Cortex of kidney (tissue), 1 donor: Measurements from ENCODE around the gene R3HDM2.
"Not testable (repeated sequence)": the region's sequence is repeated elsewhere in the genome, so short reads cannot be mapped to it uniquely, and the experiment has no call there.

ENCODE experiments used
- DNase-seq: peaks from one replicate; lab custom pipeline; 2025; lab: John Stamatoyannopoulos, UW

The R3HDM2 gene

DNA sequence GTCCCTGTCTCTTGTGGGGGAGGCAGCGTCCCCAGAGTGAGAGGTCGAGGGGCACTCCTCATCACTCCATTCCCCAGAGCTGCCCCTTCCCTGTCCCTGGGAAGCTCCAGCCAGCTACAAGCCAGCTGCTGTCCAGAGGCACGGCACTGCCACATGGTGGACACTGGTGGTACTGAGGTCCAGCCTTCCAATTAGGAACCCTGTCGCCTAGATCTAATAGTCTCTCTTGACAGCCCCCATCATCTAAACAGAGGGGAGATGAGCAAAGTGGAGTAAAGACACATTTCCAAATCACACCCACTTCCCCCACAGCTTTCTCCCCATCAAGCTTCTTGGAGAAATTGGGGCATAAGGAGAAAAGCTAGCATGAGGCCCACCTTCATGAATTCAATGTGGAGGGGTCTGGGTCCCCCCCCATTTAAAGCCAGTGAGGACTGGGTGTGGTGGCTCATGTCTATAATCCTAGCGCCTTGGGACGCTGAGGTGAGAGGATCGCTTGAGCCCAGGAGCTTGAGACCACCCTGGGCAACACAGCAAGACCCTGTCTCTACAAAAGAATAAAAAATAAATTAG lies 22.2 kb upstream of the R3HDM2 start:
- DNase-seq: no peak

DNA sequence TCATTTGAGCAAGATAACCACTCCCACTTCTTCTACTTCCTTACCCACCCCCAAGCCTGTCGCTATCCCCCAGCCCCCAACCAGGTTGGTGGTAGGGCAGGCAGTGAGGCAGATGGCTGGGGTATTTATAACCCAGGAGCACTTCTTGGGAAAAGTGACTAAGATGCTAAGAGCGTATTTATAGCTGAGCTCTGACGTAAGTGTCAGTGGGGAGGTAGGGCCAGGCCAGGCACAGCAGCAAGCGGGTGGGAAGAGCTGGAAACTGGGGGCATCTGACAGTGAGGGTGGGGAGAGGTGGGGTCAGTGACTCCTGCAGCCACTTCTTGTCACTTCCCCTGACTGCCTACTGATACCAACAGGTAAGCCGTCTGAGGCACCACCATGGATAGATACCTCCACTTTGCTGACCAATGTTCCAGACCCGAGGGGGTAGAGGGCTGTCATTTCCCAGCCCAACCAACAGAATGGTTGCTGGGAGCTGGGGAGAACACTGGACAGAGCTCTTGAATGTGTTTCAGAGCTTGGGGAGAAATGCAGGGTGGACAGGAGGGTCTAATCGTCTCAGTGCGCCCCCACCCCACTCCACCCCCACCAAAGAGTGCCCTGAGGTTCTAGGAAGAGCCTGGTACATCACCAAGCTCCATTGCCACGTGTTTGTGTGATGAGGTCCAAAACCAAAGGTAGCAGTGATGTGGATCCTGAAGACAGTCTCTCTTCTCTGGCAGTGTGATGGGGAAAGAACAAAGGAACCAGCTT lies 21.5 kb upstream of the R3HDM2 start:
- DNase-seq: no peak

DNA sequence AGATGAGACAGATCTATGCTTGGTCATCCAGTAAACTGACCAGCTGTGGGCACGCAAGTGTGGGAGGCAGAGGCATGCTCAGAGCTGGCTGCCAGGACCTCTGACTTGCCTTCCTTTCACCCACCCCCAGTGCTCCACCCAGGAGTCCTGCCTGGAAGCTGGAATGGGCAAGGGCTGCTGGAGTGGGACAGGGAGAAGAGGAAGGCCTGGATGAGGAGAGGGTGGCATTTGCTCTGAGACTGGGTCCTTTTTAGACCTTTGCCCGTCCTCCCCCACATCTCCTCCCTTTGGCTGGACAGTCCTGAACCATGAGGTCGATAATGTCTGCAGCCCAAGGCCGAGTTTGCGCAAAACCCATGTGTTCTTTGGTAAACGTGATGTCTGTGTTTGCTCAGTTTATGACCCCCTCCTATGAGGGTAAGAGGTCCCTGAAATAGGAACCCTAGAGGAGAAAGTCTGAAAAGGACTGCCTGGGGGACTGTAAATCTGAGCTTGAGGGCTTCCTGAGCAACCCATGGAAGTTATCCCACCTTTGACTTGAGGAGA lies 20.5 kb upstream of the R3HDM2 start:
- DNase-seq: no peak

DNA sequence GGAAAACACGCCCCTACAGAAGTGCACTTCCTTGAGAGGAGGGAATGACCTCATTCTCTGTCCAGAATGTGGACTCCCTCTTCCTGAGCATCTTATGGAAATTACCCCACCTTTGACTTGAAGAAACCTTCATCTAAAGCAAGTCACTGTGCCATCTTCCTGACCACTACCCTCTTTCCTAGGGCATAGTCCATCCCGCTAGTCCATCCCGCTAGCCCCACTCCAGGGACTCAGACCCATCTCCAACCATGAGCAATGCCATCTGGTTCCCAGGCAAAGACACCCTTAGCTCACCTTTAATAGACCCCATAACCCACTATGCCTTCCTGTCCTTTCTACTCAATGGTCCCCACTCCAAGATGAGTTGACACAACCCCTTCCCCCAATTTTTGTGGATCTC lies 19.2 kb upstream of the R3HDM2 start:
- no peak for DNase-seq

DNA sequence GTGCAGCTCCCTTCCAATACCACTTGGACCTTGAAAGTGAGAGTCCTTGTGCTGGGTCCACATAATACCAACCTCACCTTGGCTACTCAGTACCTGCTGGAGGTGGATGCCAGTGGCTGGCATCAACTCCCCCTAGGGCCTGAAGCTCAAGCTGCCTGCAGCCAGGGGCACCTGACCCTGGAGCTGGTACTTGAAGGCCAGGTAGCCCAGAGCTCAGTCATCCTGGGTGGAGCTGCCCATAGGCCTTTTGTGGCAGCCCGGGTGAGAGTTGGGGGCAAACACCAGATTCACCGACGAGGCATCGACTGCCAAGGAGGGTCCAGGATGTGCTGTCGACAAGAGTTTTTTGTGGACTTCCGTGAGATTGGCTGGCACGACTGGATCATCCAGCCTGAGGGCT lies 18.5 kb upstream of the R3HDM2 start:
- no peak for DNase-seq

DNA sequence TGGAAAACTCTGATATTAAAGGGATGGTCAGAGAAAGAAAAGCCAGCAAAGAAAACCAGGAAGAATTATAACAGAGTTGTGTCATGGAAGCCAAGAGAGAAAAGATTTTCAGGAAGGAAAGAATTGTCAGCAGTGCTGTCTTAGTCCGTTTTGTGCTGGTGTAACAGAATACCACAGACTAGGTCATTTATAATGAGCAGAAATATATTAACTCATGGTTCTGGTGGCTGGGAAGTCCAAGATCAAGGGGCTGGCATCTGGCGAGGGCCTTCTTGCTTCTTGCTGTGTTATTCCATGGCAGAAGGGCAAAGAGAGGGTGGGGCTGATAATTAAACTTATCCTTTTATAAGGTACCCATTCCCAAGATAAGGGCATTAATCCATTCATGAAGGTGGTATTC lies 17.8 kb upstream of the R3HDM2 start:
- no peak for DNase-seq

DNA sequence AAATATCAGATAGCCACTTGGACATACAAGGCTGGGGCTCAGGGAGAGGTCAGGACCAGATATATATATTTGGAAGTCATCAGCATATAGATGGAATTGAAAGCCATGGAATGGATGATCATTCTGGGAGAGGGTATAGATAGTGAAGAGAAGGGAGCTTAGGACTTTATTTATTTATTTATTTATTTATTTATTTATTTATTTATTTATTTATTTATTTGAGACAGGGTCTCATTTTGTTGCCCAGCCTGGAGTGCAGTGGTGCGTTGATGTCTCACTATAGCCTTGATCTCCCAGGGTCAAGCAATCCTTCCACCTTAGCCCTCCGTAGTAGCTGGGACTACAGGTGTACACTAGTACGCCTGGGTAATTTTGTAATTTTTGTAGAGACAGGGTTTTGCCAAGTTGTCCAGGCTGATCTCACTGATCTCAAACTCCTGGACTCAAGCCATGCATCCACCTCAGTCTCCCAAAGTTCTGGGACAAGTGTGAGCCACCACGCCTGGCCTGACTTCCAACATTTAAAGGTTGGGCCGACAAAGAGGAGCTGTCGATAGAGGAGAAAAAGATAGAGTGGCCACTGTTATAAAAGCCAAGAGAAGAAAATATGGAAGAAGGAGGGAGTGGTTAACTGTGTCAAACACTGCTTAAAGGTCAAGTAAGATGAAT lies 15.6 kb upstream of the R3HDM2 start:
- no peak for DNase-seq

DNA sequence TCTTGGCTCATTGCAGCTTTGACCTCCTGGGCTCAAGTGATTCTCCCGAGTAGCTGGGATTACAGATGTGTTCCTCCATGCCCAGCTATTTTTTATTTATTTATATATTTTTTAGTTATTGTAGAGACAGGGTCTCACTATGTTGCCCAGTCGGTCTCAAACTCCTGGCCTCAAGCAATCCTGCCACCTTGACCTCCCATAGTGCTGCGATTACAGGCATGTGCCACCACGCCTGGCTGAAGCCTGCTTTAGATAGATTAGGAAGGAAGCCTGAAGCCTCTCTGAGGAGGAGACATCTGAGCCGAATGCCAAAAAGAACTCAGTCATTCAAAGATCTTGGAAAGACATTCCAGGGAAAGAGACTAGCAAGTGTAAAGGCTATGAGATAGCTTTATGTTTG lies 13.9 kb upstream of the R3HDM2 start:
- no peak for DNase-seq

DNA sequence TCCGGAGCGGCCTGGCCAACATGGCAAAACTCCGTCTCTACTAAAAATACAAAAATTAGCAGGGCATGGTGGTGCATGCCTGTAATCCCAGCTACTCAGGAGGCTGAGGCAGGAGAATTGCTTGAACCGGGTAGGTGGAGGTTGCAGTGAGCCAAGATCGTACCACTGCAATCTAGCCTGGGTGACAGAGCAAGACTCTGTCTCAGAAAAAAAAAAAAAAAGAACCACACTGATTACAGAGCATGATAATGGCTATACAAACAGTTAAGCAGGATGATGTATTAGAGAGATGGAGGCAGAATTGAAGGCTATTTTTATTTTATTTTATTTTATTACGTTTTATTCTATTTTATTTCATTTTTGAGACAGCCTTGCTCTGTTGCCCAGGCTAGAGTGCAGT lies 13.5 kb upstream of the R3HDM2 start:
- DNase-seq: not testable (repeated sequence)

DNA sequence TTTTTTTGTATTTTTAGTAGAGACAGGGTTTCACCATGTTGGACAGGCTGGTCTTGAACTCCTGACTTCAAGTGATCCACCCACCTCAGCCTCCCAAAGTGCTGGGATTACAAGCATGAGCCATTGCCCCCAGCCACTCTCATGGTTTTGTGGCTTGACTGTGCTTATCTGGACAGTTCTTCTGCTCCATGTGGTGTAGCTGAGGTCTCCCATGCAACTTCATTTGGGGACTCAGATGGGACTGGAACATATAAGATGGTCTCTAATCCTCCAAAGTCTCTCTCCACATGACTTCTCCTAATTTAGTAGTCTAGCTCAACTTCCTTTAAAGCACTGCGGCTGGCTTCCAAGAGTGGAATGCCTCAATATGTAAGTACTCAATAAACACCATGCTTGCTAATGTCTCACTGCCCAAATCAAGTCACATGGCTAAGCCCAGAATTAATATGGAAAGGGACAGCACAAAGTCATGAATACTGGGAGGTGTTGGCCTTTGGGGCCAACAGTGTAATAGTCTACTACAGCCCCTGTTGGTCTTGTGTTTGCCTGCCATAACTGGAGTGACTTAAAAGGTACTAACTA lies 11.1 kb upstream of the R3HDM2 start:
- no peak for DNase-seq

DNA sequence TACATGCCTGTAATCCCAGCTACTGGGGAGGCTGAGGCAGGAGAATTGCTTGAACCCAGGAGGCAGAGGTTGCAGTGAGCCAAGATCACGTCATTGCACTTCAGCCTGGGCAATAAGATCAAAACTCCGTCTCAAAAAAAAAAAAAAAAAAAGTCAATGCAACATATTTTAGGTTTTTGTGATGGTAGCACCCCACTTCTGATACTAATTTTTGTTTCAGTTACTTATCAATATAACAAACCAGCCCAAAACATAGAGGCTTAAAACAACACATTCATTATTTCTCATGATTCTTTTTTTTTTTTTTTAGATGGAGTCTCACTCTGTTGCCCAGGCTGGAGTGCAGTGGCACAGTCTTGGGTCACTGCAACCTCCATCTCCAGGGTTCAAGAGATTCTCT lies 10.6 kb upstream of the R3HDM2 start:
- not testable (repeated sequence) for DNase-seq

DNA sequence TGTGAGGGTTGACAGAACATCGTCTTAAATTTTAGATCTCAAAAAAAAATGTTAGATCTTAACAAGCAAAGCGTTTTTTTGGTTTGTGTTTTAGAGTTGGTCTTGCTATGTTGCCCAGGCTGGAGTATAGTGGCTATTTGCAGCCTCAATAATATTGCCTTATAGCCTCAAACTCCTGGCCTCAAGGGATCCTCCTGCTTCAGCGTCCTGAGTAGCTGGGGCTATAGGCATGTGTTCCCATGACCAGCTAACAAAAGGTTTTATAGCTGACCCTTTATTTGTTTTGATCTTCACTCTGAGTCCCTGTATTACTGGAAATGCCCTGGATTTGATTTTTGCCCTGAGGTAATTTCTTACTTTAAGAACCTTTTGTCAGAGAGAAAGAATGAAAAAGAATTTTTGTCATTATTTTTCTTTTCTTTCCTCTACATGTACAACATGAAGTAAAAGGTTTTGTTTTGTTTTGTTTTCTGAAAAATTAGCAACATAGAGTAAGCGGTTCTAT lies 9.0 kb upstream of the R3HDM2 start:
- DNase-seq: no peak

DNA sequence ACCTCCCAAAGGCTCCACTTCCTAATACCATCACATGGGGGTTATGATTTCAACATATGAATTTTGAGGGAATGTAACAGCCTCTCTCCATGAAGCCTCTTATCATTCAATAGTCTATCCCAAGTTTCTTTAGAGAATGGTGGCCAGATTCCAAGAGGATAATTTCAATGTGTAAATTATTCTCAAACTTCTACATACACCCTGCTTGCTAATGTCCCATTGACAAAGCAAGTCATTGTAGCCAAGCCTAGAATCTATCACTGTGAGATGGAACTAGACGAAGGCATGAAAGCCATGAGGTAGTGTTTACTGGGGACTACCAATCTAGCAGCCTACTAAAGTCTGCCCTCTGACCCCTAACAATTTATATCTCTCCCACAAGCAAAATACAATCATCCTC lies 7.6 kb upstream of the R3HDM2 start:
- no peak for DNase-seq

DNA sequence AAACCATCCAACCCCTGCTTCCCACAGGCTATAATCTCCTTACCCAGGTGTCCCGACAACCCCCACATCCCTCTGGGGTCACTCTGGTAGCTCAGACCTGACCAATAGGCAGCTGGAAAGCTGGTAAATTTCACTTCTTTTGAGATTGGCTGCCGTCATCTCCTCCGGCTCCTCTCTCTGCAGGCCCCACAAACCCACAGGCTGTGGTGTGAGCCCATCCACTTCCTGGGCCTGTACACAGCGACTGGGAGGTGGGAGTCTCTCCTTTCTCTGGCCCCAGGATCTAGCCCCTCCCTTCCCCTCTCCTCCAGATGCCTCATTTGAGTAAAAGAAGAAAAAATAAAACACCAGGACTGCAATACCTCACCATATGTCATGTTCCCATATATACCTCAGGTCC lies 4.5 kb upstream of the R3HDM2 start:
- DNase-seq: no peak

DNA sequence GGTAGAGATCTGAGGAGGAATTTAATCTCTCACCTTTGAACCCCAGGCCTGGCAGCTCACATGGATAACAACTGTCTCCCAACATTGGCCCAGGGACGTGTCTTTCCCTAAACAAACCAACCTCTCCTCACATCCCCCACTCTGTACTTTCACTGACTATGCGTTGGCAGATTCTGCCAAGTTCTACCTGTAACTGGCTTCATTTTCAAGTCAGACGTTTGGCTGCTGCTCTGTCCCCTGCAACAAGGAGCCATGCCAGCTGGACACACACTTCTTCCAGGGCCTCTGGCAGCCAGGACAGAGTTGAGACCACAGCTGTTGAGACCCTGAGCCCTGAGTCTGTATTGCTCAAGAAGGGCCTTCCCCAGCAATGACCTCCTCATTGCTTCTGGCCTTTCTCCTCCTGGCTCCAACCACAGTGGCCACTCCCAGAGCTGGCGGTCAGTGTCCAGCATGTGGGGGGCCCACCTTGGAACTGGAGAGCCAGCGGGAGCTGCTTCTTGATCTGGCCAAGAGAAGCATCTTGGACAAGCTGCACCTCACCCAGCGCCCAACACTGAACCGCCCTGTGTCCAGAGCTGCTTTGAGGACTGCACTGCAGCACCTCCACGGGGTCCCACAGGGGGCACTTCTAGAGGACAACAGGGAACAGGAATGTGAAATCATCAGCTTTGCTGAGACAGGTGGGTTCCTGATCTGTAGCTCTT lies 3.8 kb upstream of the R3HDM2 start, which contains the start of gene INHBC:
TSS of gene INHBC (plus strand) at position 268 of the 707 bp plus-strand sequence. CDS start at position 371, 103 bp downstream.
- DNase-seq: no peak

DNA sequence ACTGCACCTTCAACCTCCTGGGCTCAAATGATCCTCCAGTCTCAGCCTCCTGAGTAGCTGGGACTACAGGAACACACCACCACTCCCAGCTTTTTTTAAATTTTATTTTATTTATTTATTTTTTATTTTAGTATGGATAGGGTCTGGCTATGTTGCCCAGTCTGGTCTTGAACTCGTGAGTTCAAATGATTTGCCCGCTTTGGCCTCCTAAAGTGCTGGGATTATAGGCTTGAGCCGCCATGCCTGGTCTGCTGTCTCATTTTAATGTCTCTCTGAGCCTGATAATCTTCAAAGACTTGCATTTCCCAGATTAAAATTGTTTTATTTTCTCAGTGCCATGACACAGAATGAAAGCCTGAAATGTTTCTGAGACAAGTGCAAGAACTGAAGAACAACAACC lies 2.5 kb upstream of the R3HDM2 start:
- no peak for DNase-seq

DNA sequence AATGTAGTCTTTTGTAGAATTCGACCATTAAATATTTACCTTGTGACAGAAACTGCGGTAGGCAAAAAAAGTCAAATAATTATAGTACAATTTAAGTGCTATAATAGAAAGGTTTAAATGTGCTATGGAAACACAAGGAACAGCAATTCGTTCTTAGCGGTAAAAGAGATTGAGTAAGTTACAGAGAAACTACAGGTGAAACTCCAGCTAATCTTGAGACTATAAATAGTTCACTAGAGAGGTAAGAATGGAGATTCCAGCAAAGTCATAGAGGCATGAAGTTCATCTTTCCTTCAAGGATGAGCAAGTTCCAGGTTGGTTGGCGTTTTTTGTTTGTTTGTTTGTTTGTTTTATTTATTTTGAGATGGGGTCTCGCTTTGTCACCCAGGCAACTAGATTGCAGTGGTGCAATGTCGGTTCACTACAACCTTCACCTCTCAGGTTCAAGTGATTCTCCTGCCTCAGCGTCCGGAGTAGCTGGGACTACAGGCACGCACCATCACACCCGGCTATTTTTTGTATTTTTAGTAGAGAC lies 878 bp upstream of the R3HDM2 start:
- DNase-seq: no peak

DNA sequence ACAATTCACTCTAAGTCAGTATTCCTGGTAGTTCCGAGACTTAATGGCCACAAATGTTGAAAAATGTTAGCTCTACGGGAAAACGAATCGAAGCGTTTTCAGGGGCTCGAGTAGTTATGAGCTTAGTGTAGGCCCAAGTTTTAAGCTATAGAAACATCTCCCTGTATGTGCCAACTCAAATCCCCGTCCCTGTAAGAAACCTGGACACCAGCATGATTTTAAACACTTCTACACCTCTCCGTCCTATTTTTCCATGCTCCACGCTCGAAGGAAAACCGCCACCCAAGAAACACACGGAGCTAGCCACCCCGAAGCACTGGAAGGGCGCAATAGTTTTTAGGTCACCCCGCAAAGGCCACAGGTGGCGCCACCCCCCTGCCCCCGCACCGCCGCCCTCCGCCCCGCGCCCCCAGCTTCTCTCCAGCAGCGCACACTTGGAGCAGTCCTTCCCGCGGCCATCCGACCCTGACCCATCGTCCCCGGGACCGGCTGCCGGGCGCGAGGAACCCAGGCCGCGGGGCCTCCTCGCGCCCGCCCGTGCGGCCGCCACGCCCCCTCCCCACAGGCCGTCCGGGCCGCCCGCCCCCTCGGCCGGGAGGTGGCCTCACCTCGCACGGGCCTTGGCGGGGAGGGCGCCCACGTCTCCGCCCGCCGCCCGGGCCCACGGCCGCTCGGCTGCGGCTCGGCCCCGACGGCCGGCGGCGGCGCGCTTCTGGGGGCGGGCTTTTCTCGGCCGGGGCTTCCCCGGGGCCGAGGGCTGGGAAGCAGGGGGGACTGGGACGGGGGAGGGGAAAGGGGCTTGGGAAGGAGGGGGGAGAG lies 522 bp downstream of the R3HDM2 start:
- no peak for DNase-seq

DNA sequence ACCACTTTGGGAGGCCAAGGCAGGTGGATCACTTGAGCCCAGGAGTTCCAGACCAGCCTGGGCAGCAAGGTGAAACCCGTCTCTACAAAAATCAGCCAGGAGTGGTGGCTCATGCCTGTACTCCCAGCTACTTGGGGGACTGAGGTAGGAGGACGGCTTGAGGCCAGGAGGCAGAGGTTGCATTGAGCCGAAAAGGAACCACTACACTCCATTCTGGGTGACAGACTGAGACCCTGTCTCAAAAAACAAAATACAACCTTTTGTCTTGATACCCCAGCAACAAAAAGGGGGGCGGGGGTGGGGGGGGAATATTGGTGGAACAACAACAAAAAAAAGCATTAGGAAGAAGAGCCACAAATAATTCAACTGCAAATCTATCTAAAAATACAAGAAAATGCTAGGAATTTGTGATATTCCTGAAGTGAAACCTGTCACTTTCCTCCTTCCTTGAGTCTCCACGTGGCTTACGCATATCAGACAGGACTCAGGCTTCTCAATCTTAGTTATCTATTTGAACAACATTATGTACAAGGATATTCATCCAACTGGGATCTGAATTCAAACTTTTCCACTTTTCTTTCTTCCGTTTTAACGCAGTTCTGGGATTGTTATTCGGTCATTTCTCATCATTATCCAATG lies 1.3 kb downstream of the R3HDM2 start:
- DNase-seq: no peak

DNA sequence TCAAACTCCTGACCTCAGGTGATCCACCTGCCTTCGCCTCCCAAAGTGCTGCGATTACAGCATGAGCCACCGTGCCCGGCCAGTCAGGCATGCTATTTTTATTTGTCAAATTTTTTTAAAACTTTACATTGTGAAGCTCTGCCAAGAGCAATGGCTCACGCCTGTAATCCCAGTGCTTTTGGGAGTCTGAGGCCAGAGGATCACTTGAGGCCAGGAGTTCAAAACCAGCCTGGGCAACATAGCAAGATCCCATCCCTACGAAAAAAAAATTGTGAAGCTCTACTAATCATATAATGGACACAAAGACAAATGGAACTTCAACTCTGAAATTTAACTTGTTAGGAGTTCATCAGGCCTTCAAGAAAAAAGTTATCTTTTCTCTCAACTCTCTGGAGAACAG lies 1.9 kb downstream of the R3HDM2 start:
- DNase-seq: no peak
